HG02981 (cell line): ENCODE measurements around the gene FXYD6.

Experiments
- ATAC-seq: cut with Tn5 transposase; IDR thresholded peaks from one replicate; pipeline ENCODE4 v1.9.1; 2021; ENCODE audit warnings: mild to moderate bottlenecking, moderate library complexity; ENCODE audit not compliant: unreplicated experiment

FXYD6 gene

GRCh38 chr11:117851106-117851505, 25.4 kb downstream of the FXYD6 start:
- no peak for ATAC-seq

GRCh38 chr11:117849781-117850414, 26.6 kb downstream of the FXYD6 start:
- ATAC-seq: no peak

GRCh38 chr11:117843666-117844484, 32.6 kb downstream of the FXYD6 start:
- peak; percentile 47 for ATAC-seq

GRCh38 chr11:117842131-117842941, 34.1 kb downstream of the FXYD6 start:
- no peak for ATAC-seq

- no peak for ATAC-seq
Observed at GRCh38 chr11:117841551-117842031, 34.9 kb downstream of the FXYD6 start.

- ATAC-seq: no peak
Observed at GRCh38 chr11:117840881-117841550, 35.4 kb downstream of the FXYD6 start.

GRCh38 chr11:117839936-117840813, 36.3 kb downstream of the FXYD6 start:
- no peak for ATAC-seq

- no peak for ATAC-seq
Observed at GRCh38 chr11:117839380-117839881, 37.0 kb downstream of the FXYD6 start.

- no peak for ATAC-seq
Observed at GRCh38 chr11:117838901-117839300, 37.6 kb downstream of the FXYD6 start.

- ATAC-seq: no peak
Observed at GRCh38 chr11:117837791-117838190, 38.7 kb downstream of the FXYD6 start.

GRCh38 chr11:117837070-117837776, 39.2 kb downstream of the FXYD6 start:
- no peak for ATAC-seq

- ATAC-seq: no peak
Observed at GRCh38 chr11:117836077-117836960, 40.1 kb downstream of the FXYD6 start.

- no peak for ATAC-seq
Observed at GRCh38 chr11:117835576-117835975, 40.9 kb downstream of the FXYD6 start.

GRCh38 chr11:117834838-117835443, 41.5 kb downstream of the FXYD6 start:
- ATAC-seq: no peak

GRCh38 chr11:117834068-117834810, 42.2 kb downstream of the FXYD6 start:
- no peak for ATAC-seq

- ATAC-seq: no peak
Observed at GRCh38 chr11:117833401-117833891, 43.0 kb downstream of the FXYD6 start.

GRCh38 chr11:117832511-117832910, 43.9 kb downstream of the FXYD6 start:
- no peak for ATAC-seq
